B cell (primary cell): Measurements from ENCODE around the gene ARID4B. TPM values are rescaled to one million over a fixed set of nuclear protein-coding genes. Genes with fewer than 3 reads are reported as not detected.

Source experiments
- ATAC-seq: fragments of 200-7000 bp; cut with Tn5 transposase; one replicate; pipeline ENCODE4 v1.10.0; 2021; ENCODE audit warnings: low read depth, mild to moderate bottlenecking, moderate number of reproducible peaks, moderate library complexity
- CTCF ChIA-PET: fragments of 350-600 bp; sonication (Branson Sonifier 250); formaldehyde crosslinking; loops from one replicate; lab custom pipeline; 2021; ENCODE audit warnings: antibody characterized with exemption, inconsistent platforms; lab: Charles Lee
- POLR2A ChIA-PET: fragments of 350-600 bp; sonication (Branson Sonifier 250); formaldehyde crosslinking; loops from one replicate; lab custom pipeline; 2021; ENCODE audit warnings: antibody characterized with exemption; lab: Charles Lee
- DNase-seq: peaks from one replicate; pipeline ENCODE4 v3.0.0; 2013
- H2AFZ ChIP-seq: 2 replicates; pipeline ENCODE4 v1.6.1; 2012; ENCODE audit warnings: mild to moderate bottlenecking, low read depth, low read length; ENCODE audit not compliant: insufficient read depth, poor library complexity, severe bottlenecking
- H3K27ac ChIP-seq, 2 donors: 1 replicate in 1 of 2; 2 replicates in 1 of 2; pipeline ENCODE4 v1.5.1; 2012 to 2013; ENCODE audit warnings: low read length in 2 of 2, mild to moderate bottlenecking in 2 of 2, moderate library complexity in 1 of 2
- H3K27me3 ChIP-seq, 4 experiments: fragments of 200-600 bp in 1 of 4; sonication (generic) in 1 of 4; replicated peaks in 1 of 4; 1 replicate in 2 of 4; 2 replicates in 2 of 4; pipeline versions ENCODE4 v1.6.1 to v1.7.0; 2013 to 2016; ENCODE audit warnings: low read length in 3 of 4, mild to moderate bottlenecking in 2 of 4, mixed read lengths in 1 of 4, moderate library complexity in 1 of 4; ENCODE audit not compliant: insufficient read depth in 4 of 4, control insufficient read depth in 3 of 4; ENCODE audit errors: control extremely low read depth in 1 of 4
- H3K36me3 ChIP-seq, 2 experiments: replicated peaks in 1 of 2; 1 replicate in 1 of 2; 2 replicates in 1 of 2; pipeline versions ENCODE4 v1.6.1 to v1.7.1; 2013; ENCODE audit warnings: low read length in 1 of 2; ENCODE audit not compliant: insufficient read depth in 2 of 2, control insufficient read depth in 1 of 2; ENCODE audit errors: control extremely low read depth in 1 of 2, extremely low read depth in 1 of 2
- H3K4me1 ChIP-seq, 2 donors: fragments of 200-600 bp in 1 of 2; sonication (generic) in 1 of 2; 1 replicate in 1 of 2; 2 replicates in 1 of 2; pipeline versions ENCODE4 v1.5.1 to v1.6.1; 2013 to 2017; ENCODE audit warnings: low read length in 2 of 2; ENCODE audit not compliant: control insufficient read depth in 2 of 2, insufficient read depth in 2 of 2
- H3K4me2 ChIP-seq: replicated peaks from 2 replicates; pipeline ENCODE3; 2012; ENCODE audit warnings: mild to moderate bottlenecking, low read depth, low read length; ENCODE audit not compliant: poor library complexity, severe bottlenecking
- H3K4me3 ChIP-seq, 5 experiments: fragments of 200-600 bp in 1 of 5; sonication (generic) in 1 of 5; 1 replicate in 3 of 5; 2 replicates in 2 of 5; pipeline versions ENCODE4 v1.5.1 to v1.7.0; 2011 to 2016; ENCODE audit warnings: low read length in 4 of 5, mild to moderate bottlenecking in 4 of 5, low read depth in 2 of 5, control low read depth in 1 of 5, moderate library complexity in 1 of 5; ENCODE audit not compliant: insufficient read depth in 1 of 5; ENCODE audit errors: control extremely low read depth in 1 of 5, extremely low read depth in 1 of 5
- H3K79me2 ChIP-seq: fragments of 200-600 bp; sonication (generic); one replicate; pipeline ENCODE4 v1.6.0; 2016; ENCODE audit warnings: low read length; ENCODE audit not compliant: control insufficient read depth, insufficient read depth
- H3K9ac ChIP-seq: fragments of 200-600 bp; sonication (generic); 2 replicates; pipeline ENCODE4 v1.6.1; 2017; ENCODE audit warnings: mild to moderate bottlenecking, low read length, moderate library complexity
- H3K9me3 ChIP-seq, 3 donors: one replicate each; pipeline versions ENCODE4 v1.6.1 to v1.7.1; 2013; ENCODE audit warnings: low read length in 2 of 3; ENCODE audit not compliant: control insufficient read depth in 2 of 3, insufficient read depth in 1 of 3; ENCODE audit errors: control extremely low read depth in 1 of 3
- H4K20me1 ChIP-seq: 2 replicates; pipeline ENCODE4 v1.6.0; 2012; ENCODE audit warnings: mild to moderate bottlenecking, low read length; ENCODE audit not compliant: insufficient read depth, control insufficient read depth, poor library complexity, severe bottlenecking
- H3K27ac Mint-ChIP-seq: one replicate; pipeline ENCODE4 v1.8.0; 2021; ENCODE audit warnings: mixed read lengths
- H3K27me3 Mint-ChIP-seq: one replicate; pipeline ENCODE4 v1.8.0; 2021; ENCODE audit warnings: mixed read lengths
- H3K4me1 Mint-ChIP-seq: one replicate; pipeline ENCODE4 v1.8.0; 2021; ENCODE audit warnings: mixed read lengths
- H3K4me3 Mint-ChIP-seq: one replicate; pipeline ENCODE4 v1.8.0; 2021; ENCODE audit warnings: mixed read lengths
- H3K9me3 Mint-ChIP-seq: one replicate; pipeline ENCODE4 v1.8.0; 2022; ENCODE audit warnings: mixed read lengths; ENCODE audit not compliant: insufficient read depth
- CTCF ChIP-seq: fragments of 200-600 bp; IDR thresholded peaks from one replicate; pipeline ENCODE4 v1.8.0; 2022; ENCODE audit warnings: antibody characterized with exemption, mild to moderate bottlenecking
- EZH2 ChIP-seq: IDR thresholded peaks from 2 replicates; pipeline ENCODE4 v1.6.1; 2012; ENCODE audit warnings: borderline replicate concordance, low read depth, mild to moderate bottlenecking, moderate library complexity, low read length; ENCODE audit not compliant: insufficient read depth, poor library complexity, severe bottlenecking
- WGBS: methylation state at CpG from one replicate; pipeline ENCODE4 v1.1.5; 2013; ENCODE audit warnings: missing lambda C conversion rate; ENCODE audit not compliant: insufficient coverage; 5-methylcytosine and 5-hydroxymethylcytosine counted together
- intact Hi-C: fragments of 100-400 bp; cut with micrococcal nuclease; formaldehyde crosslinking; loops from one replicate; pipeline ENCODE4 v1.10.0; 2022
- polyA plus RNA-seq: library from polyadenylated mRNA; depleted of rRNA; stranded (reverse); fragments of >200 nt; gene quantifications from 2 replicates; pipeline ENCODE4 v1.2.3, GENCODE V29; 2012
- total RNA-seq, 2 donors: library from RNA; stranded (reverse); fragments of 120-200 nt in 1 of 2; gene quantifications; 1 replicate in 1 of 2; 2 replicates in 1 of 2; pipeline versions ENCODE4 v1.2.3 to v1.2.4, GENCODE V29; 2013 to 2022

The ARID4B gene
- total and polyA plus RNA-seq, 2 donors (not counting 1 experiment from before 2014, with no cell fraction given): 13.2 to 110 TPM

GRCh38 chr1:235139315-235139714, 188.7 kb downstream of the ARID4B start:
- Mint-ChIP-seq H3K27ac (no peak overlapping the region), H3K9me3 (no peaks in the 10 kb centered on the region), H3K27me3 (no peaks in the 10 kb centered on the region), H3K4me3 (no peak overlapping the region), H3K4me1 (peaks cover 2% of the 10 kb centered on the region)
- H3K4me1 ChIP-seq: no peaks in the 10 kb centered on the region
- ChIA-PET POLR2A (interaction anchor here (1.5 kb wide), 1 partner anchor 21 kb away, joined by 3 read pairs; the partner anchor contains the start of gene RBM34), CTCF (no interaction called here)
- no peak overlapping the region for H3K9ac ChIP-seq
- H3K27me3 ChIP-seq: no peaks in the 10 kb centered on the region
- no peak overlapping the region for H3K4me2 ChIP-seq
- no peak overlapping the region for H3K4me3 ChIP-seq
- H2AFZ ChIP-seq: no peak overlapping the region
- H3K27ac ChIP-seq: no peak overlapping the region
- H3K36me3 ChIP-seq: peaks cover 19 to 71% of the 10 kb centered on the region in 2 experiments
- H3K79me2 ChIP-seq: peaks cover 25% of the 10 kb centered on the region
- H4K20me1 ChIP-seq: peaks cover 24% of the 10 kb centered on the region
- ATAC-seq: no peak
- 100% methylated on average over 4 of the region's 5 CpGs for WGBS
- intact Hi-C loops: no loop called here
- no peaks in the 10 kb centered on the region for H3K9me3 ChIP-seq
- no peak for DNase-seq
- TF ChIP-seq EZH2: no peak

GRCh38 chr1:235138821-235139220, 189.2 kb downstream of the ARID4B start:
- DNase-seq (no peak), ATAC-seq (no peak)
- H3K79me2 ChIP-seq: peaks cover 22% of the 10 kb centered on the region
- H3K4me3 ChIP-seq: no peak overlapping the region
- peaks cover 20% of the 10 kb centered on the region for H4K20me1 ChIP-seq
- no peak overlapping the region for H2AFZ ChIP-seq
- H3K9ac ChIP-seq: no peak overlapping the region
- 83% methylated on average over 2 of the region's 2 CpGs for WGBS
- H3K27me3 ChIP-seq: no peaks in the 10 kb centered on the region
- intact Hi-C loops: no loop called here
- H3K27ac Mint-ChIP-seq: no peak overlapping the region
- H3K36me3 ChIP-seq: peaks cover 19 to 75% of the 10 kb centered on the region in 2 experiments
- H3K4me3 Mint-ChIP-seq: no peak overlapping the region
- CTCF ChIA-PET: no interaction called here
- H3K9me3 ChIP-seq: no peaks in the 10 kb centered on the region
- POLR2A ChIA-PET: interaction anchor here (1.5 kb wide), 1 partner anchor 22 kb away, joined by 3 read pairs; the partner anchor contains the start of gene RBM34
- no peak overlapping the region for H3K27ac ChIP-seq
- no peaks in the 10 kb centered on the region for H3K4me1 Mint-ChIP-seq
- TF ChIP-seq CTCF (no peak), EZH2 (no peak)
- no peaks in the 10 kb centered on the region for H3K27me3 Mint-ChIP-seq
- H3K4me1 ChIP-seq: no peaks in the 10 kb centered on the region
- H3K4me2 ChIP-seq: no peak overlapping the region
- H3K9me3 Mint-ChIP-seq: no peaks in the 10 kb centered on the region
